Activated CD4-positive, CD25-positive, alpha-beta regulatory T cell (primary cell): ENCODE data around the gene SPTBN4.
"Not testable (repeated sequence)": the region's sequence is repeated elsewhere in the genome, so short reads cannot be mapped to it uniquely, and the experiment has no call there.

ENCODE experiments used
- DNase-seq, 4 experiments: peaks; one replicate each; lab custom pipeline; 2025; lab: John Stamatoyannopoulos, UW

Gene SPTBN4

DNA sequence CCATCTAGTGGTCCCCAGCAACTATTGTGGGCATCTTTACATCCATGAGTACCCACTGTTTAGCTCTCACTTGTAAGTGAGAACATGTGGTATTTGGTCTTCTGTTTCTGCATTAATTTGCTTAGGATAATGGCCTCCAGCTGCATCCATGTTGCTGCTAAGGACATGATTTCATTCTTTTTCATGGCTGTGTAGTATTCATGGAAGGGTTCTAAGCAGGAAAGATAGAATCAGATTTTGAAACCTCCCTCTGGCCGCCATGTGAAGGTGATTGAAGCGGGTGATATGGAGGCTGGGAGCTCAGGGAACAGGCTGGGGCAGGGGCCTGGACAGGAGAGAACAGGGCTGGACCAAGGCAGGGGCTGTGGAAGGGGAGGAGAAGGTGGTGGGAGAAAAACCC, 154.5 kb downstream of the SPTBN4 start:
- no peak for DNase-seq

- no peak for DNase-seq
These were observed 155.4 kb downstream of the SPTBN4 start for GRCh38 chr19:40621966-40622772.

DNA sequence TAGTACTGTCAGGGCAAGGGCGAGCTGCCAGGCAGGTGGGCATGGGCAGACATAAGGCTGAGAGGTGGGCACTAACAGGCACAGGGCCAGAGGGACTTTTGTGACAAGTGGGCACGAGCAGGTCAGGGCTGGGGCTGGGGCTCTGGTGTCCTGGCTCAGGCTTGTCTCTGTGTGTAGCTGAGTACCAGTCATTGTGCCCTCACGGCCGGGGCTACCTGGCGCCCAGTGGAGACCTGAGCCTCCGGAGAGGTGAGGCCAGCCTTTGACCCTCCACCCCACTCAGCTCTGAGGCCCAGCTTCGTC, 155.9 kb downstream of the SPTBN4 start:
- DNase-seq, result no peak

DNA sequence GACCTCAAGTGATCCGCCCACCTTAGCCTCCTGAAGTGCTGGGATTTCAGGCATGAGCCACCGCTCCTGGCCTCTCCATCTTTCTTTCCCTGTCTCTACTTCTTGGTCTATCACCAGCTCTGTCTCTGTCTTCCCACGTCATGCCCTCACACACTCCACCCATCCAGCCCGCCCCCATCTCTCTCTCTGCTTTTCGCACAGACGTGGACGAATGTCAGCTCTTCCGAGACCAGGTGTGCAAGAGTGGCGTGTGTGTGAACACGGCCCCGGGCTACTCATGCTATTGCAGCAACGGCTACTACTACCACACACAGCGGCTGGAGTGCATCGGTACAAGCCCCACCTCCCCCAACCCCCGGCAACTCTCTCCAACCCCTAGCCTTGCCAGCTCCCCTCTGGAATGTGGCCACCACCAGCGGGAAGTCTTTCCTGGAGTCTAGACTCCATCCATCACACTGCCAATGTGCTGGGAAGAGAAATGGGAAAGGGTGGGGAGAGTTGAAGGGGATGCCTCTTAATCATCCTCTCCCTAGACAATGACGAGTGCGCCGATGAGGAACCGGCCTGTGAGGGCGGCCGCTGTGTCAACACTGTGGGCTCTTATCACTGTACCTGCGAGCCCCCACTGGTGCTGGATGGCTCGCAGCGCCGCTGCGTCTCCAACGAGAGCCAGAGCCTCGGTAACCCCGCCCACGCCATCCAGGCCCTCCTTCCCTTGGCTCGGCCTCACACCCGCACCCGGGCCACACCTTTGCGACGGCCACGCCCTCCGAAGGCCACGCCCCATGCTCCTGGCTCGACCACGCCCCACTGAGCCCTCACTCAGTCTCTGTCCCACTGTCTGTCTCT, 156.8 kb downstream of the SPTBN4 start:
- no peak for DNase-seq

DNA sequence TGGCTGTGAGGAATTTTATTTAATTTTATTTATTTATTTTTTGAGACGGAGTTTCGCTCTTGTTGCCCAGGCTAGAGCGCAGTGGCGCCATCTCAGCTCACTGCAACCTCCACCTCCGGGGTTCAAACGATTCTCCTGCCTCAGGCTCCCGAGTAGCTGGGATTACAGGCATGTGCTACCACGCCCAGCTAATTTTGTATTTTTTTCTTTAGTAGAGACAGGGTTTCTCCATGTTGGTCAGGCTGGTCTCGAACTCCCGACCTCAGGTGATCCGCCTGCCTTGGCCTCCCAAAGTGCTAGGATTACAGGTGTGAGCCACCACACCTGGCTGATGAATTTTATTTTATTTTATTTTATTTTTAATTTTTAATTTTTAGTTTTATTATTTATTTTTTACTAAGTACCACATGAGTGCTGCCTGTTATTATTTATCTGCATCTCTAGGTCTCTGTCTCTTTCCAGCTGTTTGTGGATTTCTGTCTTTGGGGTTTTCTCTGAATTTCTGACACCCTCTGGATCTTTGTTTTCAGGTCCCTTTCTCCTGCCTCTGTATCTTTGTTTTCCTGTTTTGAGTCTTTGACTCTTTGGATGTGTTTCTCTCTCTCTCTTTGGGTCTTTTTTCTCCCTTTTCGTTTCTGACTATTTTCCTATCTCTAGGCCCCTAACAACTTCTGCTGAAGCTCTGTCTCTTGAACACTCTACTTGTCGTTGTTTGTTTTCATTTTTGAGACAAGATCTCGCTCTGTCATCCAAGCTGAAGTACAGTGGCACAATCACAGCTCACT, 157.8 kb downstream of the SPTBN4 start:
- DNase-seq, result not testable (repeated sequence)

DNA sequence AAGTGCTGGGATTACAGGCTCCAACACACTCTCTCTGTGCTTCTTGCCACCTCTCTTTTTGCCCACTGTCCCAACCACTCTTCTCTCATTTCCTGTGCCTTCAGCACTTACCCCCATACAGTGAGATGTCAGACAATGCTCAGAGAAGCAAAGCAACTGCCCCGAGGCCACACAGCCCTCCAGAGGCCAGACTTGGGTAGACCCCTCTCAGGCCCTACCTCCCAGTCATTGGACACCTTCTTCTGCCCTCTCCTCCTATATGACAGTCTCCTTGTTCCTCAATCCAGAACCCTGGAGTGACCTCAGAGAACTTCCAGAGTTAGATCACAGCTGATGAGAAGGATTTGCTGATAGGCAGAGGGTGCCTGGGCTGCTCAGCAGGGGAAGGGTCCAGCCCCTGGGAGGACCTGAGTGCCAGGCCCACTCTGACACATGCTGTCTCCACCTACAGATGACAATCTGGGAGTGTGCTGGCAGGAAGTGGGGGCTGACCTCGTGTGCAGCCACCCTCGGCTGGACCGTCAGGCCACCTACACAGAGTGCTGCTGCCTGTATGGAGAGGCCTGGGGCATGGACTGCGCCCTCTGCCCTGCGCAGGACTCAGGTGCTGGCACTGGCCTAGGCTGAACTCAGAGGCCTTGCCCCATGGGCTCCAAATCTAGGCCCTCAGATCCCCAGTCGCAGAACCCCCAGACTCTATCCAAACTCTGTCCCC, 158.8 kb downstream of the SPTBN4 start:
- no peak for DNase-seq
